H1 (cell line): ENCODE measurements around the gene LTB. TPM values are rescaled to one million over a fixed set of nuclear protein-coding genes. Genes with fewer than 3 reads are reported as not detected.

Source experiments
- ASH2L ChIP-seq: fragments of 200-600, 300-600 bp; sonication (generic); IDR thresholded peaks from one replicate; pipeline ENCODE4 v1.7.1; 2017; ENCODE audit warnings: low read length
- BCL11A ChIP-seq, 2 experiments: IDR thresholded peaks; one replicate each; pipeline ENCODE4 v1.6.1; 2011; ENCODE audit warnings: low read depth in 2 of 2, low read length in 2 of 2, mild to moderate bottlenecking in 2 of 2
- BRCA1 ChIP-seq: IDR thresholded peaks from 2 replicates; pipeline ENCODE4 v1.6.1; 2012; ENCODE audit warnings: low read depth, low read length, improper control_type of control experiment
- EP300 ChIP-seq, 2 experiments: IDR thresholded peaks; 1 replicate in 1 of 2; 2 replicates in 1 of 2; pipeline ENCODE4 v1.6.1; 2011 to 2012; ENCODE audit warnings: low read depth in 2 of 2, low read length in 2 of 2, mild to moderate bottlenecking in 2 of 2, borderline replicate concordance in 1 of 2, inconsistent platforms in 1 of 2, moderate library complexity in 1 of 2
- GABPA ChIP-seq: IDR thresholded peaks from 2 replicates; pipeline ENCODE4 v1.6.1; 2011; ENCODE audit warnings: mild to moderate bottlenecking, low read length, moderate library complexity, borderline replicate concordance; ENCODE audit not compliant: insufficient read depth
- GTF2F1 ChIP-seq: IDR thresholded peaks from 2 replicates; pipeline ENCODE4 v1.6.1; 2012; ENCODE audit warnings: low read depth, low read length, improper control_type of control experiment, borderline replicate concordance
- MAFK ChIP-seq: IDR thresholded peaks from 2 replicates; pipeline ENCODE4 v1.6.1; 2012; ENCODE audit warnings: low read depth, mild to moderate bottlenecking, improper control_type of control experiment, low read length
- TBP ChIP-seq: IDR thresholded peaks from 2 replicates; pipeline ENCODE4 v1.6.1; 2011; ENCODE audit warnings: low read depth, low read length, improper control_type of control experiment
- polyA plus RNA-seq, 7 experiments: library from polyadenylated mRNA; depleted of rRNA in 3 of 7; stranded (reverse) in 5 of 7; unstranded in 2 of 7; fragments of >200 nt in 5 of 7; fragments of 200-250 nt in 2 of 7; gene quantifications; 1 replicate in 5 of 7; 2 replicates in 1 of 7; 4 replicates in 1 of 7; pipeline versions ENCODE4 v1.2.1 to v1.2.3, GENCODE V29; 2011 to 2013; ENCODE audit warnings: missing spikeins in 2 of 7, mixed read lengths in 2 of 7
- total RNA-seq: library from RNA; stranded (reverse); fragmentation: NEBNext Ultra II Directional; extraction: Animal tissue kit (Norgen Biotek cat#: 25700); gene quantifications from 2 replicates; pipeline ENCODE4 v1.2.1, GENCODE V29; 2021
- TF ChIP-seq, protein P1 (sequence below): fragments of 300-600 bp; sonication (generic); IDR thresholded peaks from 2 replicates; pipeline ENCODE4 v1.7.1; 2012; ENCODE audit warnings: low read length, moderate library complexity, mild to moderate bottlenecking, inconsistent platforms; ENCODE audit not compliant: insufficient replicate concordance
- TF ChIP-seq, protein P2 (sequence below): IDR thresholded peaks from 2 replicates; pipeline ENCODE4 v1.6.1; 2012; ENCODE audit warnings: inconsistent platforms

The LTB gene
- total and polyA plus RNA-seq, 2 of the 8 experiments (the other 6 are each of a cell fraction or from before 2014, with no cell fraction given): 0.43 to 0.47 TPM

DNA sequence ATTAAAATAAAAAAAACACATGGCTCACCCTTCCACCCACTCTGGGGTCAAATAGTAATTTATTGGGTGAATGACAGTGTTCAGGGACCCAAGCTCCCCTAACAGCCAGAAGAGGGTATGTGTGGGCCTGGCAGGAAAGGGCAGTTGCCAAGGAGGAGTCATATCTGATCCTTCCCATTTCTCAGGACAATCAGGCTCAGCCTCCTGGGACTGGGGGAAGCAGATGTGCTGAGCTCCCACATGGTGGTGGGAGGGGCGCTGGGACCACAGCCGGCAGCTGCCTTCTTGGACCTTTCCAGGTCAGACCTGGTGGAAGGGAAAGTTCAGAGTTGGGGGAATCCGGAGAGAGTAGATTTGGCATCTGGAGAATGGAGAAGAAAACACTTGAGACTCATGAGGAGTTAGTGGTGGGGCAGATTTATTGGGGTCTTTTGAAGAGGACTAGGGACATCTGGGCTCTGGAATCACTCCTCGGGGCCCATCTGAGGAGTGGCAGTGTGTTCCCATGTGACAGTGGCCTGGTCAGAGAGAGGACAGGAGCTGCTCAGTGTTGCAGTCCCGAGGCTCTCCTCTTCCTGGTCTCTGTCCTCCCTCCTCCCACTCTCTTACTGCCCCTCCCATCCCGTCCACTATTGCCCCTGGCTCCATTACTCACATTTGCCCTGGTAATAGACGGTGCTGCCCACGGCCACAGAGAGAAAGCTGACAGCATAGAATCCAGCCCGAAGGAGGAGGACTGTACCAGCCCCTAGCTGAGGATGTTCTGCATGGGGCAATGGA, 6.8 kb upstream of the LTB start (continued):
- TF ChIP-seq, protein P1, sequence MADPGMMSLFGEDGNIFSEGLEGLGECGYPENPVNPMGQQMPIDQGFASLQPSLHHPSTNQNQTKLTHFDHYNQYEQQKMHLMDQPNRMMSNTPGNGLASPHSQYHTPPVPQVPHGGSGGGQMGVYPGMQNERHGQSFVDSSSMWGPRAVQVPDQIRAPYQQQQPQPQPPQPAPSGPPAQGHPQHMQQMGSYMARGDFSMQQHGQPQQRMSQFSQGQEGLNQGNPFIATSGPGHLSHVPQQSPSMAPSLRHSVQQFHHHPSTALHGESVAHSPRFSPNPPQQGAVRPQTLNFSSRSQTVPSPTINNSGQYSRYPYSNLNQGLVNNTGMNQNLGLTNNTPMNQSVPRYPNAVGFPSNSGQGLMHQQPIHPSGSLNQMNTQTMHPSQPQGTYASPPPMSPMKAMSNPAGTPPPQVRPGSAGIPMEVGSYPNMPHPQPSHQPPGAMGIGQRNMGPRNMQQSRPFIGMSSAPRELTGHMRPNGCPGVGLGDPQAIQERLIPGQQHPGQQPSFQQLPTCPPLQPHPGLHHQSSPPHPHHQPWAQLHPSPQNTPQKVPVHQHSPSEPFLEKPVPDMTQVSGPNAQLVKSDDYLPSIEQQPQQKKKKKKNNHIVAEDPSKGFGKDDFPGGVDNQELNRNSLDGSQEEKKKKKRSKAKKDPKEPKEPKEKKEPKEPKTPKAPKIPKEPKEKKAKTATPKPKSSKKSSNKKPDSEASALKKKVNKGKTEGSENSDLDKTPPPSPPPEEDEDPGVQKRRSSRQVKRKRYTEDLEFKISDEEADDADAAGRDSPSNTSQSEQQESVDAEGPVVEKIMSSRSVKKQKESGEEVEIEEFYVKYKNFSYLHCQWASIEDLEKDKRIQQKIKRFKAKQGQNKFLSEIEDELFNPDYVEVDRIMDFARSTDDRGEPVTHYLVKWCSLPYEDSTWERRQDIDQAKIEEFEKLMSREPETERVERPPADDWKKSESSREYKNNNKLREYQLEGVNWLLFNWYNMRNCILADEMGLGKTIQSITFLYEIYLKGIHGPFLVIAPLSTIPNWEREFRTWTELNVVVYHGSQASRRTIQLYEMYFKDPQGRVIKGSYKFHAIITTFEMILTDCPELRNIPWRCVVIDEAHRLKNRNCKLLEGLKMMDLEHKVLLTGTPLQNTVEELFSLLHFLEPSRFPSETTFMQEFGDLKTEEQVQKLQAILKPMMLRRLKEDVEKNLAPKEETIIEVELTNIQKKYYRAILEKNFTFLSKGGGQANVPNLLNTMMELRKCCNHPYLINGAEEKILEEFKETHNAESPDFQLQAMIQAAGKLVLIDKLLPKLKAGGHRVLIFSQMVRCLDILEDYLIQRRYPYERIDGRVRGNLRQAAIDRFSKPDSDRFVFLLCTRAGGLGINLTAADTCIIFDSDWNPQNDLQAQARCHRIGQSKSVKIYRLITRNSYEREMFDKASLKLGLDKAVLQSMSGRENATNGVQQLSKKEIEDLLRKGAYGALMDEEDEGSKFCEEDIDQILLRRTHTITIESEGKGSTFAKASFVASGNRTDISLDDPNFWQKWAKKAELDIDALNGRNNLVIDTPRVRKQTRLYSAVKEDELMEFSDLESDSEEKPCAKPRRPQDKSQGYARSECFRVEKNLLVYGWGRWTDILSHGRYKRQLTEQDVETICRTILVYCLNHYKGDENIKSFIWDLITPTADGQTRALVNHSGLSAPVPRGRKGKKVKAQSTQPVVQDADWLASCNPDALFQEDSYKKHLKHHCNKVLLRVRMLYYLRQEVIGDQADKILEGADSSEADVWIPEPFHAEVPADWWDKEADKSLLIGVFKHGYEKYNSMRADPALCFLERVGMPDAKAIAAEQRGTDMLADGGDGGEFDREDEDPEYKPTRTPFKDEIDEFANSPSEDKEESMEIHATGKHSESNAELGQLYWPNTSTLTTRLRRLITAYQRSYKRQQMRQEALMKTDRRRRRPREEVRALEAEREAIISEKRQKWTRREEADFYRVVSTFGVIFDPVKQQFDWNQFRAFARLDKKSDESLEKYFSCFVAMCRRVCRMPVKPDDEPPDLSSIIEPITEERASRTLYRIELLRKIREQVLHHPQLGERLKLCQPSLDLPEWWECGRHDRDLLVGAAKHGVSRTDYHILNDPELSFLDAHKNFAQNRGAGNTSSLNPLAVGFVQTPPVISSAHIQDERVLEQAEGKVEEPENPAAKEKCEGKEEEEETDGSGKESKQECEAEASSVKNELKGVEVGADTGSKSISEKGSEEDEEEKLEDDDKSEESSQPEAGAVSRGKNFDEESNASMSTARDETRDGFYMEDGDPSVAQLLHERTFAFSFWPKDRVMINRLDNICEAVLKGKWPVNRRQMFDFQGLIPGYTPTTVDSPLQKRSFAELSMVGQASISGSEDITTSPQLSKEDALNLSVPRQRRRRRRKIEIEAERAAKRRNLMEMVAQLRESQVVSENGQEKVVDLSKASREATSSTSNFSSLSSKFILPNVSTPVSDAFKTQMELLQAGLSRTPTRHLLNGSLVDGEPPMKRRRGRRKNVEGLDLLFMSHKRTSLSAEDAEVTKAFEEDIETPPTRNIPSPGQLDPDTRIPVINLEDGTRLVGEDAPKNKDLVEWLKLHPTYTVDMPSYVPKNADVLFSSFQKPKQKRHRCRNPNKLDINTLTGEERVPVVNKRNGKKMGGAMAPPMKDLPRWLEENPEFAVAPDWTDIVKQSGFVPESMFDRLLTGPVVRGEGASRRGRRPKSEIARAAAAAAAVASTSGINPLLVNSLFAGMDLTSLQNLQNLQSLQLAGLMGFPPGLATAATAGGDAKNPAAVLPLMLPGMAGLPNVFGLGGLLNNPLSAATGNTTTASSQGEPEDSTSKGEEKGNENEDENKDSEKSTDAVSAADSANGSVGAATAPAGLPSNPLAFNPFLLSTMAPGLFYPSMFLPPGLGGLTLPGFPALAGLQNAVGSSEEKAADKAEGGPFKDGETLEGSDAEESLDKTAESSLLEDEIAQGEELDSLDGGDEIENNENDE: no peak
- no peak for TF ChIP-seq MAFK
- no peak for TF ChIP-seq BCL11A (IDR thresholded peaks at IDR 0.05; ENCODE audit: low read depth in 2 of 2, low read length in 2 of 2)
- TF ChIP-seq GABPA: no peak
- TF ChIP-seq, protein P2, sequence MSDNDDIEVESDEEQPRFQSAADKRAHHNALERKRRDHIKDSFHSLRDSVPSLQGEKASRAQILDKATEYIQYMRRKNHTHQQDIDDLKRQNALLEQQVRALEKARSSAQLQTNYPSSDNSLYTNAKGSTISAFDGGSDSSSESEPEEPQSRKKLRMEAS: no peak
- TF ChIP-seq EP300 (IDR thresholded peaks at IDR 0.05; ENCODE audit: borderline replicate concordance in 1 of 2, low read depth in 2 of 2, low read length in 2 of 2): no peak
- TF ChIP-seq GTF2F1: no peak
- no peak for TF ChIP-seq BRCA1
- no peak for TF ChIP-seq TBP
- TF ChIP-seq ASH2L: no peak
